BE2C (cell line): ENCODE results near the gene OGA.

Experiments used
- DNase-seq: peaks from one replicate; pipeline ENCODE4 v3.0.0-alpha.2; 2020
- H3K27me3 ChIP-seq: fragments of 250-450 bp; sonication (Bioruptor Pico); 2 replicates; pipeline ENCODE4 v1.5.1; 2020; ENCODE audit warnings: mild to moderate bottlenecking
- H3K36me3 ChIP-seq: fragments of 250-450 bp; sonication (Bioruptor Pico); 2 replicates; pipeline ENCODE4 v1.5.1; 2020; ENCODE audit warnings: mild to moderate bottlenecking
- H3K4me1 ChIP-seq: fragments of 250-450 bp; sonication (Bioruptor Pico); 2 replicates; pipeline ENCODE4 v1.5.1; 2020
- H3K4me3 ChIP-seq: 2 replicates; pipeline ENCODE4 v1.5.1; 2011; ENCODE audit warnings: low read depth, low read length
- H3K9me3 ChIP-seq: fragments of 250-450 bp; sonication (Bioruptor Pico); 2 replicates; pipeline ENCODE4 v1.5.1; 2020
- CTCF ChIP-seq: IDR thresholded peaks from 2 replicates; pipeline ENCODE4 v1.5.1; 2012; ENCODE audit warnings: mild to moderate bottlenecking, low read depth, low read length

The OGA gene

GRCh38 chr10:101762736-101763135 lies 55.5 kb downstream of the OGA start:
- DNase-seq, result no peak
- TF ChIP-seq CTCF, result no peak
- no peaks in the 10 kb centered on the region for H3K36me3 ChIP-seq
- no peaks in the 10 kb centered on the region for H3K4me1 ChIP-seq
- H3K27me3 ChIP-seq, result no peaks in the 10 kb centered on the region
- no peak overlapping the region for H3K4me3 ChIP-seq
- H3K9me3 ChIP-seq, result no peaks in the 10 kb centered on the region

GRCh38 chr10:101761226-101761625 lies 57.0 kb downstream of the OGA start:
- DNase-seq, result no peak
- Histone ChIP-seq H3K4me3 (no peak overlapping the region), H3K9me3 (no peaks in the 10 kb centered on the region), H3K36me3 (no peaks in the 10 kb centered on the region), H3K4me1 (0 out of 2 replicates have a peak, but pooled peaks cover 3% of the 10 kb centered on the region), H3K27me3 (no peaks in the 10 kb centered on the region)
- no peak for TF ChIP-seq CTCF

- no peaks in the 10 kb centered on the region for H3K27me3 ChIP-seq
- DNase-seq, result no peak
- H3K4me1 ChIP-seq, result 0 out of 2 replicates have a peak, but pooled peaks cover 3% of the 10 kb centered on the region
- no peak for TF ChIP-seq CTCF
- H3K36me3 ChIP-seq, result no peaks in the 10 kb centered on the region
- no peaks in the 10 kb centered on the region for H3K9me3 ChIP-seq
- H3K4me3 ChIP-seq, result no peak overlapping the region
Measured at GRCh38 chr10:101760510-101760909, 57.7 kb downstream of the OGA start.

GRCh38 chr10:101759309-101760247 lies 58.7 kb downstream of the OGA start:
- Histone ChIP-seq H3K4me3 (no peak overlapping the region), H3K9me3 (no peaks in the 10 kb centered on the region), H3K27me3 (no peaks in the 10 kb centered on the region), H3K36me3 (no peaks in the 10 kb centered on the region), H3K4me1 (0 out of 2 replicates have a peak, but pooled peaks cover 3% of the 10 kb centered on the region)
- no peak for DNase-seq
- no peak for TF ChIP-seq CTCF

- Histone ChIP-seq H3K27me3 (no peaks in the 10 kb centered on the region), H3K4me3 (no peak overlapping the region), H3K4me1 (0 out of 2 replicates have a peak, but pooled peaks cover 3% of the 10 kb centered on the region), H3K9me3 (no peaks in the 10 kb centered on the region), H3K36me3 (no peaks in the 10 kb centered on the region)
- TF ChIP-seq CTCF, result no peak
- DNase-seq, result no peak
Measured at GRCh38 chr10:101758858-101759257, 59.4 kb downstream of the OGA start.

- TF ChIP-seq CTCF, result no peak
- H3K27me3 ChIP-seq, result no peaks in the 10 kb centered on the region
- DNase-seq, result no peak
Measured at GRCh38 chr10:101752241-101752640, 66.0 kb downstream of the OGA start.

More at GRCh38 chr10:101752241-101752640, 66.0 kb downstream of the OGA start:
- H3K36me3 ChIP-seq, result no peaks in the 10 kb centered on the region
- H3K4me1 ChIP-seq, result peaks cover 21% of the 10 kb centered on the region
- H3K4me3 ChIP-seq, result no peak overlapping the region
- no peaks in the 10 kb centered on the region for H3K9me3 ChIP-seq
